Activated T-helper 2 cell treated with anti-CD3 and anti-CD28 coated beads, Interferon-gamma antibody, Interleukin-2, Interleukin-4, amounts not matched to agents 10 μg/mL and 5 μg/mL and 100 μg/mL, durations not matched to agents 14 hours and 24 hours and 36 hours (primary cell): Measurements from ENCODE around the gene PPP4R1. TPM values are rescaled to one million over a fixed set of nuclear protein-coding genes. Genes with fewer than 3 reads are reported as not detected.

ENCODE experiments used
- total RNA-seq: library from RNA; stranded (reverse); gene quantifications from 2 replicates; pipeline ENCODE4 v1.2.3, GENCODE V29; 2022

Gene PPP4R1
- total RNA-seq, 1 donor from 2014 or later = 44.3 TPM

Other genes starting within 250 kb of the PPP4R1 start
- 39.2 and 40.1 TPM in 2 replicates for gene RALBP1, start 139.0 kb downstream of the PPP4R1 start, total RNA-seq
- gene RAB31, start 93.7 kb upstream of the PPP4R1 start, total RNA-seq = 0.73 and 0.80 TPM in 2 replicates